K562 (cell line): Measurements from ENCODE around the gene DSC2. TPM values are rescaled to one million over a fixed set of nuclear protein-coding genes. Genes with fewer than 3 reads are reported as not detected.

ENCODE experiments used
- BRD4 ChIP-seq: fragments of 200-600 bp; sonication (generic); IDR thresholded peaks from 2 replicates; pipeline ENCODE4 v1.6.1; 2017; ENCODE audit warnings: inconsistent platforms
- DMBX1 ChIP-seq: fragments of 250-450 bp; sonication (Bioruptor Pico); IDR thresholded peaks from 2 replicates; pipeline ENCODE4 v1.8.0; 2022; ENCODE audit warnings: inconsistent platforms, mild to moderate bottlenecking, moderate library complexity, borderline replicate concordance
- ELF4 ChIP-seq: fragments of 450-650 bp; formaldehyde crosslinking; IDR thresholded peaks from 2 replicates; pipeline ENCODE4 v1.4.0; 2022; ENCODE audit warnings: missing genetic modification characterization
- ELK3 ChIP-seq: fragments of 450-650 bp; formaldehyde crosslinking; IDR thresholded peaks from 2 replicates; pipeline ENCODE4 v1.4.0; 2020; ENCODE audit warnings: mild to moderate bottlenecking
- ETV5 ChIP-seq: sonication (generic); formaldehyde crosslinking; IDR thresholded peaks from 2 replicates; pipeline ENCODE4 v1.4.0; 2020; ENCODE audit warnings: low read depth, mild to moderate bottlenecking, missing genetic modification reagents
- FIP1L1 ChIP-seq: fragments of 200-400 bp; formaldehyde crosslinking; IDR thresholded peaks from 2 replicates; pipeline ENCODE4 v1.6.1; 2018; ENCODE audit warnings: mild to moderate bottlenecking, low read depth, low read length; ENCODE audit not compliant: poor library complexity, severe bottlenecking
- HLTF ChIP-seq: fragments of 450-650 bp; IDR thresholded peaks from 2 replicates; pipeline ENCODE4 v1.6.1; 2016
- LEF1 ChIP-seq: fragments of 450-650 bp; IDR thresholded peaks from 2 replicates; pipeline ENCODE4 v1.6.1; 2016; ENCODE audit warnings: mild to moderate bottlenecking
- MIER1 ChIP-seq: fragments of 450-650 bp; IDR thresholded peaks from 2 replicates; pipeline ENCODE4 v1.6.1; 2016; ENCODE audit warnings: antibody characterized with exemption, mild to moderate bottlenecking, low read depth
- NFXL1 ChIP-seq: fragments of 450-650 bp; formaldehyde crosslinking; IDR thresholded peaks from 2 replicates; pipeline ENCODE4 v1.4.0; 2021; ENCODE audit warnings: mild to moderate bottlenecking
- TSC22D4 ChIP-seq: fragments of 450-650 bp; IDR thresholded peaks from 2 replicates; pipeline ENCODE4 v1.6.1; 2016; ENCODE audit warnings: missing genetic modification characterization, missing biosample characterization, control low read depth
- YY1 ChIP-seq, 3 experiments: IDR thresholded peaks; 2 replicates each; pipeline ENCODE4 v1.6.1; 2011; ENCODE audit warnings: low read length in 2 of 3, mild to moderate bottlenecking in 2 of 3, moderate library complexity in 2 of 3, borderline replicate concordance in 1 of 3, control low read depth in 1 of 3, low read depth in 1 of 3; ENCODE audit not compliant: insufficient read depth in 3 of 3, insufficient replicate concordance in 2 of 3, control insufficient read depth in 1 of 3, insufficient read length in 1 of 3; ENCODE audit errors: extremely low read depth in 1 of 3
- ZBTB49 ChIP-seq: sonication (generic); formaldehyde crosslinking; IDR thresholded peaks from 2 replicates; pipeline ENCODE4 v1.8.0; 2022; ENCODE audit warnings: missing genetic modification reagents, mild to moderate bottlenecking, borderline replicate concordance
- ZNF24 ChIP-seq: fragments of 450-650 bp; IDR thresholded peaks from 2 replicates; pipeline ENCODE4 v1.6.1; 2016
- ZNF583 ChIP-seq: fragments of 250-450 bp; sonication (Bioruptor Pico); IDR thresholded peaks from 2 replicates; pipeline ENCODE4 v1.4.0; 2020
- polyA plus RNA-seq, 8 experiments: library from polyadenylated mRNA; depleted of rRNA in 4 of 8; stranded (reverse) in 5 of 8; unstranded in 3 of 8; fragments of >200 nt; fragmentation: Nextera tagmentation in 2 of 8; fragmentation: Illumina TruSeq in 1 of 8; extraction: Ambion mirVana in 2 of 8; extraction: Trizol in 1 of 8; gene quantifications; 2 replicates each; pipeline versions ENCODE4 v1.2.1 to v1.2.3, GENCODE V29; 2011 to 2014; ENCODE audit warnings: inconsistent platforms in 1 of 8, missing spikeins in 1 of 8
- total RNA-seq, 7 experiments: library from RNA; depleted of rRNA in 6 of 7; stranded (reverse); fragments of >200 nt in 6 of 7; fragmentation: Illumina TruSeq in 2 of 7; extraction: Trizol in 2 of 7; gene quantifications; 2 replicates each; pipeline versions ENCODE4 v1.2.1 to v1.2.3, GENCODE V29; 2011 to 2021; ENCODE audit warnings: low replicate concordance in 1 of 7
- TF ChIP-seq, protein P1 (sequence below): fragments of 450-650 bp; conservative IDR thresholded peaks from 2 replicates; pipeline ENCODE4 v1.6.1; 2016; ENCODE audit warnings: missing genetic modification characterization, low read depth, mild to moderate bottlenecking, control low read depth, missing compliant biosample characterization
- TF ChIP-seq, protein P2 (sequence below), 3 experiments: fragments of 200-800 bp in 1 of 3; sonication (Bioruptor generic) in 1 of 3; sonication (generic) in 1 of 3; formaldehyde crosslinking in 1 of 3; IDR thresholded peaks; 2 replicates each; pipeline versions ENCODE4 v1.6.1 to v1.8.0; 2016 to 2022; ENCODE audit warnings: mild to moderate bottlenecking in 2 of 3, missing compliant biosample characterization in 2 of 3, missing genetic modification characterization in 2 of 3, missing genetic modification reagents in 1 of 3
- TF ChIP-seq, protein P3 (sequence below): fragments of 250-450 bp; sonication (Bioruptor Pico); IDR thresholded peaks from 2 replicates; pipeline ENCODE4 v1.9.0; 2021; ENCODE audit warnings: mild to moderate bottlenecking, inconsistent platforms

Gene DSC2
- total and polyA plus RNA-seq, 9 of the 15 experiments (the other 6 are each of a cell fraction or from before 2014, with no cell fraction given), result 3.8 to 15.3 (median 6.4) TPM

DNA sequence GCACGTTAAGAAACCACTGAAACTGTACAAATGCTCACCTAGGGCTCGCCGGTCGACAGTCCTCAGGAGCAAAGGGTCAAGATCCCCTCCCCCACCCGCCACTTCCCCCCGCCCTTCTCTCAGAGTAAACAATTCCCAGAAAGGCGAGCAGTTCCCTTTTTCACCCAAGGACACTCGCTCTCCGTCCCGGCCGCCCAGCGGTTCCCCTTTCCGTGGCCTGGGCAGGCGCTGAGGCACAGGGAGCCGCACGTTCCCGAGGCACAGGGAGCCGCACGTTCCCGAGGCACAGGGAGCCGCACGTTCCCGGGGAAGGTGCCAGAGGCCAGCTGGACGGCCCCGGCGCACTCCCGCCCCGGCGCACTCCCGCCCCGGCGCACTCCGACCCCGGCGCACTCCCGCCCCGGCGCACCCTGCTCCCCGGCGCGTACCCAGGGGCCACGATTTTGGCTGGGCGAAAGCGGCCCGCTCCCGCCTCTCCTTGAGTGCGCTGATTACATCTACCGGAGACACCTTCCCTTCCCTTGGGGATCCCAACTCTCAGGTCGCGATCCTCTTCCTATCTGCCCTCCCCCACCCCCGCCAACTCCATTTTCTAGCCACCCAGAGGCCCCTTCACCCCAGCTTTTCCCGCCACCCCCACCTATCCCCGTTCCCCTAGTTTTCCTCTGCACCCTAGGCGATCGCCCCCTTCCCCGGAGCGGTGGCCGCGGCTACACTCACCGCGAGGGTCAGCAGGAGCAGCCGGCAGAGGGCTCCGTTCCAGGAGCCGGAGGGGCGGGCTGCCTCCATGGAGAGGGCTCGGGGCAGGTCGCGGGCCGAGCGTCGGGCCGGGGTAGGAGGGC is 817 bp downstream of the DSC2 start (continued):
- peak; percentile 69; the same call in 1 of the 2 replicates for TF ChIP-seq LEF1
- TF ChIP-seq NFXL1 (CRISPR knock-in tag), result no peak
- TF ChIP-seq, protein P1, sequence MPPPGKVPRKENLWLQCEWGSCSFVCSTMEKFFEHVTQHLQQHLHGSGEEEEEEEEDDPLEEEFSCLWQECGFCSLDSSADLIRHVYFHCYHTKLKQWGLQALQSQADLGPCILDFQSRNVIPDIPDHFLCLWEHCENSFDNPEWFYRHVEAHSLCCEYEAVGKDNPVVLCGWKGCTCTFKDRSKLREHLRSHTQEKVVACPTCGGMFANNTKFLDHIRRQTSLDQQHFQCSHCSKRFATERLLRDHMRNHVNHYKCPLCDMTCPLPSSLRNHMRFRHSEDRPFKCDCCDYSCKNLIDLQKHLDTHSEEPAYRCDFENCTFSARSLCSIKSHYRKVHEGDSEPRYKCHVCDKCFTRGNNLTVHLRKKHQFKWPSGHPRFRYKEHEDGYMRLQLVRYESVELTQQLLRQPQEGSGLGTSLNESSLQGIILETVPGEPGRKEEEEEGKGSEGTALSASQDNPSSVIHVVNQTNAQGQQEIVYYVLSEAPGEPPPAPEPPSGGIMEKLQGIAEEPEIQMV (tag), result no peak
- TF ChIP-seq ZNF583 (CRISPR knock-in tag), result 0 out of 2 replicates have a peak, but pooled peaks have one; percentile 23
- no peak for TF ChIP-seq FIP1L1
- TF ChIP-seq, protein P2, sequence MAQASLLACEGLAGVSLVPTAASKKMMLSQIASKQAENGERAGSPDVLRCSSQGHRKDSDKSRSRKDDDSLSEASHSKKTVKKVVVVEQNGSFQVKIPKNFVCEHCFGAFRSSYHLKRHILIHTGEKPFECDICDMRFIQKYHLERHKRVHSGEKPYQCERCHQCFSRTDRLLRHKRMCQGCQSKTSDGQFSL (CRISPR knock-in tag; IDR thresholded peaks at IDR 0.05), result no peak
- TF ChIP-seq, protein P2 (tag; IDR thresholded peaks at IDR 0.05), result no peak
- peak; percentile 50; the same call in 1 of the 2 replicates for TF ChIP-seq BRD4
- TF ChIP-seq YY1 (IDR thresholded peaks at IDR 0.05; ENCODE audit: borderline replicate concordance in 1 of 3, control insufficient read depth in 1 of 3, extremely low read depth in 1 of 3, insufficient read depth in 3 of 3, insufficient read length in 1 of 3, insufficient replicate concordance in 2 of 3, low read depth in 1 of 3, low read length in 2 of 3), result peak in 1 of 3 experiments; percentile 34
- TF ChIP-seq DMBX1 (CRISPR knock-in tag), result no peak; the same call in 1 of the 2 replicates
- no peak for TF ChIP-seq TSC22D4 (tag)
- TF ChIP-seq ZBTB49 (CRISPR knock-in tag), result no peak
- TF ChIP-seq ZNF24, result no peak
- TF ChIP-seq HLTF, result no peak
- no peak for TF ChIP-seq ELF4 (CRISPR knock-in tag)
- TF ChIP-seq, protein P3, sequence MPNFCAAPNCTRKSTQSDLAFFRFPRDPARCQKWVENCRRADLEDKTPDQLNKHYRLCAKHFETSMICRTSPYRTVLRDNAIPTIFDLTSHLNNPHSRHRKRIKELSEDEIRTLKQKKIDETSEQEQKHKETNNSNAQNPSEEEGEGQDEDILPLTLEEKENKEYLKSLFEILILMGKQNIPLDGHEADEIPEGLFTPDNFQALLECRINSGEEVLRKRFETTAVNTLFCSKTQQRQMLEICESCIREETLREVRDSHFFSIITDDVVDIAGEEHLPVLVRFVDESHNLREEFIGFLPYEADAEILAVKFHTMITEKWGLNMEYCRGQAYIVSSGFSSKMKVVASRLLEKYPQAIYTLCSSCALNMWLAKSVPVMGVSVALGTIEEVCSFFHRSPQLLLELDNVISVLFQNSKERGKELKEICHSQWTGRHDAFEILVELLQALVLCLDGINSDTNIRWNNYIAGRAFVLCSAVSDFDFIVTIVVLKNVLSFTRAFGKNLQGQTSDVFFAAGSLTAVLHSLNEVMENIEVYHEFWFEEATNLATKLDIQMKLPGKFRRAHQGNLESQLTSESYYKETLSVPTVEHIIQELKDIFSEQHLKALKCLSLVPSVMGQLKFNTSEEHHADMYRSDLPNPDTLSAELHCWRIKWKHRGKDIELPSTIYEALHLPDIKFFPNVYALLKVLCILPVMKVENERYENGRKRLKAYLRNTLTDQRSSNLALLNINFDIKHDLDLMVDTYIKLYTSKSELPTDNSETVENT (CRISPR knock-in tag), result no peak; the same call in 1 of the 2 replicates
- TF ChIP-seq ELK3, result no peak
- TF ChIP-seq MIER1, result no peak
- no peak for TF ChIP-seq ETV5 (CRISPR knock-in tag)
